ENCODE data around the gene CRABP2.

Gene CRABP2

DNA sequence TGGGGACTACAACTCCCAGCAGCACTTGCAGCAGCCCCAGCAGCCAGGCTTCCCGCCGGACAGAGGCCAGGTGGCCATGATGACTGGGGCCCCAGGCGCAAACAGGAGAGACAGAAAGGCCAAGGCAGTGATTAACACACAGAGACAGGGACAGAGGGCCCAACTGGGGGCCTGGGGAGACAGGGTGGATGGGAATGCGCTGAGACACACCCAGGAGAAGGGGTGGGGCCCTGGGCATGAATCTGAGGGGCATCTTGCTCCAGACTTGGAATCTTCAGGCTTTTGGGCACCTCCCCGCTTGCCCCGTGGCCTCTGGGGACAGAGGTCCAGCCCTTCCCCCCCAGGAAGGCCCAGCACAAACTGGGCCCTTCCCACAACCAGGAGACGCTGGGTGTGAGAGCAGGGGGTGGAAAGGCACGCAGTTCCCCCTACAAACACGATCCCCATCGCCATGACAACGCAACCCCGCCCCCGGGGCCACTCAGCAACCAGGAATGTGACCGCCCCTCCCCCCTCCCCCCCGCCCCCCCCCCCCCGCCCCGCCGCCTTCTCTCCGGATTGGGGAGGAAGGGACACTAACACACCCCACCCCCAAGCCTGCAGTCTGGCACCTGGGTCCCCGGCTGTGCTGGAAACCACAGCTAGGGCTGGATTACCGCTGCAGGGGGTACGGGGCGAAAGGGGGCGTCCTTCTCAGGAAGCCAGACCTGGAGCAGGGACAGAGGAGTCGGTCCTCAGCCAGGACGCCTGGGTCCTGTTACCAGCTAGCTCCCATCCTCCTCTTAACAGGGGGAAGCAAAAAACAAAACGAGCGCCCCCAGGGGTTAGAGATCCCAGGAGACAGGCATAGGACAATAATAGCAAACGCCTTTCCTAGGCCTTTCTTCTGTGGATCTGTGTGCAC, 41.6 kb upstream of the CRABP2 start:
- TF ChIP-seq, protein P1, sequence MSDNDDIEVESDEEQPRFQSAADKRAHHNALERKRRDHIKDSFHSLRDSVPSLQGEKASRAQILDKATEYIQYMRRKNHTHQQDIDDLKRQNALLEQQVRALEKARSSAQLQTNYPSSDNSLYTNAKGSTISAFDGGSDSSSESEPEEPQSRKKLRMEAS (IDR thresholded peaks at IDR 0.05; ENCODE audit: low read depth, low read length) = no peak
- TF ChIP-seq, protein P2, sequence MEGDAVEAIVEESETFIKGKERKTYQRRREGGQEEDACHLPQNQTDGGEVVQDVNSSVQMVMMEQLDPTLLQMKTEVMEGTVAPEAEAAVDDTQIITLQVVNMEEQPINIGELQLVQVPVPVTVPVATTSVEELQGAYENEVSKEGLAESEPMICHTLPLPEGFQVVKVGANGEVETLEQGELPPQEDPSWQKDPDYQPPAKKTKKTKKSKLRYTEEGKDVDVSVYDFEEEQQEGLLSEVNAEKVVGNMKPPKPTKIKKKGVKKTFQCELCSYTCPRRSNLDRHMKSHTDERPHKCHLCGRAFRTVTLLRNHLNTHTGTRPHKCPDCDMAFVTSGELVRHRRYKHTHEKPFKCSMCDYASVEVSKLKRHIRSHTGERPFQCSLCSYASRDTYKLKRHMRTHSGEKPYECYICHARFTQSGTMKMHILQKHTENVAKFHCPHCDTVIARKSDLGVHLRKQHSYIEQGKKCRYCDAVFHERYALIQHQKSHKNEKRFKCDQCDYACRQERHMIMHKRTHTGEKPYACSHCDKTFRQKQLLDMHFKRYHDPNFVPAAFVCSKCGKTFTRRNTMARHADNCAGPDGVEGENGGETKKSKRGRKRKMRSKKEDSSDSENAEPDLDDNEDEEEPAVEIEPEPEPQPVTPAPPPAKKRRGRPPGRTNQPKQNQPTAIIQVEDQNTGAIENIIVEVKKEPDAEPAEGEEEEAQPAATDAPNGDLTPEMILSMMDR (IDR thresholded peaks at IDR 0.05; ENCODE audit: low read depth, low read length) = peak; percentile 23
- DNase-seq (ENCODE audit: low read depth) = peak; percentile 77
- H3K4me3 ChIP-seq (ENCODE audit: low read depth, low read length) = peak overlapping the region; percentile 99

DNA sequence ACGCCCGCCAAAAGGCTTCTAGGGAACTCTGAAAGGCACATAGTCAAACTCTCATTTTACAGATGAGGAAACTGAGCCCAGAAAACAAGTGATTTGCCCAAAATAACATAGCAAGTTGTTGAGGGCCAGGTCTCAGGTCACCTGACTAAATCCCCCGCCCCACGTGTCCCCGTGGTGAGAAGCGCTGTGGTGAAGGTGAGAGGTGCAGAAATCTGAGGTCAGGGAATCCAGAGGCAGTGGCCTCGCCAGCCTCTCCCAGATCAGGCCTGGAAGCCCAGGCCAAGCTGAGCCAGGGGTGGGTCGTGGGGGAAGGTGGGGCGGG, 41.0 kb upstream of the CRABP2 start:
- TF ChIP-seq POLR2A (IDR thresholded peaks at IDR 0.05; ENCODE audit: extremely low read depth, insufficient read length) = no peak
- TF ChIP-seq MYC (IDR thresholded peaks at IDR 0.05; ENCODE audit: low read depth, low read length) = no peak
- TF ChIP-seq, protein P1 (IDR thresholded peaks at IDR 0.05; ENCODE audit: low read depth, low read length) = no peak
- TF ChIP-seq, protein P2 (IDR thresholded peaks at IDR 0.05; ENCODE audit: low read depth, low read length) = no peak
- no peak for DNase-seq (ENCODE audit: low read depth)
- no peak overlapping the region for H3K4me3 ChIP-seq (ENCODE audit: low read depth, low read length)

DNA sequence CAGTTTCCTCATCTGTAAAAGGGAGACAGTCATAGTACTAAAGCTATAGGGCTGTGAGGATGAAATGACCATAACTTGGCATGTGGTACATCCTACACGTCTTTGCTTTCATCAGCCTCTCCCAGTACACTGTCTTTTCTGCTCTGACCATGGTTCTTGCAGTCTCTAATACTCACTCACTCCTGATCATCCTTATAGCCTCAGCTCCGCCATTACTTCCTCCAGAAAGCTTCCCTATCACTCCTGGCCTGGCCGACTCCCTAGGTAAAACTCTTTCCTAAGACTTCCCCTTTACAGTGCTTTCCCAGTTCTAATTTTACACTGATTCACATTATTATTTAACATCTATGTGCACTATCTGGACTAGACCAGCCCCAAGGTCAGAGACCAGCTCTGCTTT, 40.5 kb upstream of the CRABP2 start:
- H3K4me3 ChIP-seq (ENCODE audit: low read depth, low read length) = no peak overlapping the region
- DNase-seq (ENCODE audit: low read depth) = no peak
- TF ChIP-seq MYC (IDR thresholded peaks at IDR 0.05; ENCODE audit: low read depth, low read length) = no peak
- TF ChIP-seq POLR2A (IDR thresholded peaks at IDR 0.05; ENCODE audit: extremely low read depth, insufficient read length) = no peak
- TF ChIP-seq, protein P1 (IDR thresholded peaks at IDR 0.05; ENCODE audit: low read depth, low read length) = no peak
- TF ChIP-seq, protein P2 (IDR thresholded peaks at IDR 0.05; ENCODE audit: low read depth, low read length) = no peak

DNA sequence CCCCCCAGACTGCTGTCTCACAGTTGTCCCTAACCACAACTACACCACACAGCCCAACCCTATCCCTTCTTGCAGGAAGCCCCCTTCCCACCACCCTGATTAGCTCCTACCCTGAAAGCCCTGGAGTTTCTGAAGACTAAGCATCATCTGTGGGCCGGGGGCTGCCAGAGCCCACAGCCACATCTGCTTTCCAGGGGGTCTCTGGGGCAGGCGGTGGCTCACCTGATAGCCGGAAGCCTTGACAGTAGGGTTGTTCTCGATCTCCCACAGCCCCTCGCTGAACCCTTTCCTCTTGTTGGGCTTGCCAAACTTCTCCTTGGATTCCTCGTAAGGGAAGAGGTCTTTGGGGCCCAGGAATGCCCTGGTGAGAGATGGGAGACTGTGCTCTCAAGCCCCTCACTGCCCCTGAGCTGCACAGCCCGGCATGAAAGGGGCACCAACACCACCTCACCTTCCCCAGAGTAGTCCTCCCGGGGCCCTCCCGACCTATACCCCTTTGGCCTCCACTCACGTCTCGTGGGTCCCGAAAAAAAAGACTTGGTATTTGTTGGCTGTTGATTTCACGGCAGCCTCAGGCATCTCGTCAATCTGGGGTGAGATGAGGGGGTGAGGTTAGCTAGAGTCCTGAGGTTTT, 39.5 kb upstream of the CRABP2 start:
- no peak for TF ChIP-seq POLR2A (IDR thresholded peaks at IDR 0.05; ENCODE audit: extremely low read depth, insufficient read length)
- TF ChIP-seq MYC (IDR thresholded peaks at IDR 0.05; ENCODE audit: low read depth, low read length) = no peak
- TF ChIP-seq, protein P2 (IDR thresholded peaks at IDR 0.05; ENCODE audit: low read depth, low read length) = no peak
- TF ChIP-seq, protein P1 (IDR thresholded peaks at IDR 0.05; ENCODE audit: low read depth, low read length) = no peak
- H3K4me3 ChIP-seq (ENCODE audit: low read depth, low read length) = no peak overlapping the region
- DNase-seq (ENCODE audit: low read depth) = no peak

DNA sequence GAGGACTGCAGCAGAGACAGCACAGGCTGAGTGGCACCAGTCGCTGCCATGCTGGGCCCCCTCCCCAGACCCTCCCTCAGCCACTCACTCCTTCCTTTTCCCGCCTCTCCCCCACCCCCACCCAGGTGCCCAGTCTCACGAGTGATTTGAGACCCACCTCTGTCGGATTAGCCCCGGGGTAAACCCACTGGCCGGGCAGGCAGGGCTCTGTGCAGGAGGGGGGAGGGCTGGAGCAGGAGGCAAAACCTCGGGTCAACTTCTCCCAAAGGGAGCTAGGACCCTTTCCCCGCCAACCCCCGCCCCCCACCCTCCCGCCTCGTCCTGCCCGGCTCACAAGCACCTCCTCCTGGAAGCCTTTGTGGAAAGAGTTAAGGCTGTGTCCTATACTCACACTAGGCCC, 39.0 kb upstream of the CRABP2 start:
- H3K4me3 ChIP-seq (ENCODE audit: low read depth, low read length) = no peak overlapping the region
- no peak for TF ChIP-seq MYC (IDR thresholded peaks at IDR 0.05; ENCODE audit: low read depth, low read length)
- no peak for TF ChIP-seq POLR2A (IDR thresholded peaks at IDR 0.05; ENCODE audit: extremely low read depth, insufficient read length)
- TF ChIP-seq, protein P1 (IDR thresholded peaks at IDR 0.05; ENCODE audit: low read depth, low read length) = no peak
- TF ChIP-seq, protein P2 (IDR thresholded peaks at IDR 0.05; ENCODE audit: low read depth, low read length) = no peak
- no peak for DNase-seq (ENCODE audit: low read depth)
